GM12872 (cell line): ENCODE results near the gene ST6GALNAC3.

Experiments used
- TF ChIP-seq, protein P1 (sequence below): IDR thresholded peaks from 3 replicates; pipeline ENCODE4 v1.5.1; 2011; ENCODE audit warnings: low read depth, mild to moderate bottlenecking, low read length, moderate library complexity; ENCODE audit not compliant: insufficient read depth

ST6GALNAC3 gene

DNA sequence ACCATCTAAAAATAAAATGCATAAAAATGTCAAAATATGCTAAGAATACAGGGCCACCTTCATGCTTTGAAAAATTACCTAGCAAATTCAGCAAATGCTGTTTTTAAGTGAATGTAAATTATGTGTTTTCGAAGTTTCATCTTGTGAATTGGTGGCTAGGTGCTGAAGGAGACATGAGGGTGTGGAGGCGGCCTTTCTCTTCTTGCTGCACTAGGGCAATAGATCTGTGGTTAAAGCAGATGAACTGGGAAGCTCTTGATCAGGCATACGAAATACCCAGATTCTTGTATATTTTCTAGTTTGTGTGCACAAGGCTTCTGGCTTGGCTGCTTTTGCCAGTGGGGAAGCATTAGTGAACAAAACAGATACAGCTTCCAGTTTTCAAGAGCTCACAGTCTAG lies 224.5 kb downstream of the ST6GALNAC3 start:
- TF ChIP-seq, protein P1, sequence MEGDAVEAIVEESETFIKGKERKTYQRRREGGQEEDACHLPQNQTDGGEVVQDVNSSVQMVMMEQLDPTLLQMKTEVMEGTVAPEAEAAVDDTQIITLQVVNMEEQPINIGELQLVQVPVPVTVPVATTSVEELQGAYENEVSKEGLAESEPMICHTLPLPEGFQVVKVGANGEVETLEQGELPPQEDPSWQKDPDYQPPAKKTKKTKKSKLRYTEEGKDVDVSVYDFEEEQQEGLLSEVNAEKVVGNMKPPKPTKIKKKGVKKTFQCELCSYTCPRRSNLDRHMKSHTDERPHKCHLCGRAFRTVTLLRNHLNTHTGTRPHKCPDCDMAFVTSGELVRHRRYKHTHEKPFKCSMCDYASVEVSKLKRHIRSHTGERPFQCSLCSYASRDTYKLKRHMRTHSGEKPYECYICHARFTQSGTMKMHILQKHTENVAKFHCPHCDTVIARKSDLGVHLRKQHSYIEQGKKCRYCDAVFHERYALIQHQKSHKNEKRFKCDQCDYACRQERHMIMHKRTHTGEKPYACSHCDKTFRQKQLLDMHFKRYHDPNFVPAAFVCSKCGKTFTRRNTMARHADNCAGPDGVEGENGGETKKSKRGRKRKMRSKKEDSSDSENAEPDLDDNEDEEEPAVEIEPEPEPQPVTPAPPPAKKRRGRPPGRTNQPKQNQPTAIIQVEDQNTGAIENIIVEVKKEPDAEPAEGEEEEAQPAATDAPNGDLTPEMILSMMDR, result no peak

DNA sequence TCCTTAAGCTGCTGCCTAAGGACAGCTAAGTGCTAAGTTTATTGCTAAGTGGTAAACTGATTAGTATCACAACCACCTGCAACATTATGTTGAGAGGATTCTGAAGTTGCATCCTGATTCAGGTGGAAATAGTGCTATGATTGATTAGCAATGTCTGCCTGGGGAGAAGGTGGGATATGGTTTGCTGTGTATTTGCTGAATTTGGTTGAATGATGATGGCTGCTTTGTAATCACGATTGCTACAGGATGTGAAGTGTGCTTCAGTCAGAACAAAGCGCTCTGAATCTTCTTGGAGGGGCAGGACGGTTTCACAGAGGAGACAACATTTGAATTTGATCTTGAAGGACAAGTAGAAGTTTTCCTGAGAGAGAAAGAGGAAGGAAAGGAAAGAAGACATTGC lies 226.0 kb downstream of the ST6GALNAC3 start:
- TF ChIP-seq, protein P1, result no peak

DNA sequence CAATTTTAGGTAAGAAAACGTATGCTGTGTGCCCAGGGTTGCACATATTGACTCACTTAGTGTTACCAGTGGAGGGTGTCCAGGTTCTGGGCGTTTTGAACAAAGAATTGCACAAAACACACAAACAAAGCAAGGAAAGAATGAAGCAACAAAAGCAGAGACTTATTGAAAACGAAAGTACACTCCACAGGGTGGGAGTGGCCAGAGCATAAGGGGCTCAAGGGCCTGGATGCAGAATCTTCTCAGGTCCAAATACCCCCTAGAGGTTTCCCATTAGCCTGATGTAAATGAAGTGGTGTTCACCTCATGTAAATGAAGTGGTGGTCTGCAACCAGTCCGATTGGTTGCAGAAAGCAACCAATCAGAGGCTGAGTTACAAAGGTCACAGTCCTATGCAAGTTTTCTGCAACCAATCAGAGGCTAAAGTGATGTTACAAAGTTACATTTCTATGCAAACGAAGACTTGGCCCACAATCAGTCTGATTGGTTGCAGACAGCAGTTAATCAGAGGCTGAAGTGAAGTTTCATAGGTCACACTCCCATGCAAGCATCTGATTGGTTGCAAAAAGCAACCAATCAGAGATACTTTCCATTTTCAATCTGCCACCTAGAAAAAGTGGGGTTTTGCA lies 228.3 kb downstream of the ST6GALNAC3 start:
- TF ChIP-seq, protein P1, result no peak

- TF ChIP-seq, protein P1, result no peak
Measured at GRCh38 chr1:76303340-76303717, 228.8 kb downstream of the ST6GALNAC3 start.

DNA sequence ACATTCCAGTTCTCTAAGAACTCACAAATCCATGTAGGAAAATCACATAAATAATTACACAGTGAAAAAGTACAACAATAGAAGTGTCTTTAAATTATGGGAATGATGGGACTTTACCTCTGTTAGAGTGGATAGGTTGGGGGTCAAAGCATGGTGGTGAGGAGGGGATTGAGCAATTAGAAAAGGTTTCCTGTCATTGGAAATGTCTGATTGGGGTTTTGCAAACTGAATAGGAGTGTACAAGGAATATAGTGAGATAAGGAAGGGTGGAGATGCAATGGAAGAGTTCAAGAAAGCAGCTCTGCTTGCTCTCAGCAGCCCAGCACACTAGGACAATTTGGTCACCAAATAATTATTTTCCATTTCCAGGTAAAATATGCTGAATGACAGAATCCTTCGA lies 238.8 kb downstream of the ST6GALNAC3 start:
- TF ChIP-seq, protein P1, result no peak

GRCh38 chr1:76314730-76315129 lies 240.2 kb downstream of the ST6GALNAC3 start:
- TF ChIP-seq, protein P1, result no peak

- TF ChIP-seq, protein P1, result no peak
Measured at GRCh38 chr1:76317299-76317900, 242.9 kb downstream of the ST6GALNAC3 start.
